ENCODE results near the gene ANXA6. TPM values are rescaled to one million over a fixed set of nuclear protein-coding genes. Genes with fewer than 3 reads are reported as not detected.

ANXA6 gene
- polyA plus RNA-seq, 3 donors, result 60.6 to 124 (median 93.5) TPM

DNA sequence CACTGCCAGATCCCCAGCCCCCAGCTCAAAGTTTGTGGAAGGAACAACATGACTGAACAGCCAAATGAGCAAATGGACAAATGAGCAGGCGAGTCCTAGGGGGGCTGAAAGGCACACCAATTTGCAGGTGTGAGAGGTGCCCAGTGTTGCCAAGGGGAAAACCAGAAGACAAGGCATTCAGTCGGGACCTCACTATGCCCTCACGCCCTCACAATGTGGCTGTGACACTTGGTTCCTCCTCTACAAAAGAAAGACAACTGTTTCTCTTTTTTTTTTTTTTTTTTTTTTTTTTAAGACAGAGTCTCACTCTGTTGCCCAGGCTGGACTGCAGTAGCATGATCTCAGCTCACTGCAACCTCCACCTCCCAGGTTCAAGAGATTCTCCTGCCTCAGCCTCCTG lies 104.7 kb downstream of the ANXA6 start:
- Histone ChIP-seq H3K27ac (ENCODE audit: low read depth in 1 of 2, low read length in 2 of 2) (peak overlapping the region in 1 of 2 donors; percentile 65), H3K4me1 (ENCODE audit: control insufficient read depth in 1 of 2, insufficient read depth in 2 of 2, low read length in 2 of 2) (peaks cover 51 to 62% of the 10 kb centered on the region in 2 donors), H4K20me1 (ENCODE audit: insufficient read depth, low read length) (peaks cover 88% of the 10 kb centered on the region), H3K4me2 (replicated peaks; ENCODE audit: extremely low read depth, low read length, poor library complexity, severe bottlenecking) (no peak overlapping the region), H3K79me2 (ENCODE audit: insufficient read depth, low read length) (peaks cover 52% of the 10 kb centered on the region), H3K9me3 (replicated peaks in 1 of 2; ENCODE audit: control insufficient read depth in 1 of 2, insufficient read depth in 1 of 2, low read length in 2 of 2) (no peaks in the 10 kb centered on the region), H3K4me3 (replicated peaks in 1 of 3; ENCODE audit: low read depth in 2 of 3, low read length in 3 of 3) (no peak overlapping the region), H3K9ac (ENCODE audit: insufficient read depth, low read length, poor library complexity, severe bottlenecking) (no peak overlapping the region), H3K36me3 (replicated peaks in 1 of 2; ENCODE audit: control insufficient read depth in 1 of 2, insufficient read depth in 2 of 2, low read length in 2 of 2) (peaks cover 61 to 67% of the 10 kb centered on the region in 2 donors), H2AFZ (ENCODE audit: insufficient read depth, low read depth, low read length, poor library complexity, severe bottlenecking) (no peak overlapping the region), H3K27me3 (ENCODE audit: control insufficient read depth in 2 of 2, insufficient read depth in 2 of 2, low read length in 2 of 2) (no peaks in the 10 kb centered on the region)
- DNase-seq, result peak in 2 of 3 donors; percentile 53 to 63
- peak overlapping the region; percentile 70 to 88 (median 85) for H3K27ac Mint-ChIP-seq
- TF ChIP-seq CTCF (IDR thresholded peaks at IDR 0.05), result no peak
- WGBS (ENCODE audit: insufficient coverage), result 83% methylated on average over 1 of the region's 3 CpGs
- H3K9me3 Mint-ChIP-seq, result no peaks in the 10 kb centered on the region
- H3K27me3 Mint-ChIP-seq (ENCODE audit: low read depth in 3 of 3), result no peaks in the 10 kb centered on the region
- intact Hi-C loops (cut with micrococcal nuclease), result loop anchor here (10.0 kb wide), 2 partner anchors 192 to 202 kb away; partner anchors contain the start of gene GM2A (in 1 of the 2)
- H3K36me3 Mint-ChIP-seq, result peaks cover 81 to 96% of the 10 kb centered on the region in 2 donors
- H3K4me3 Mint-ChIP-seq, result no peak overlapping the region
- peaks cover 60% of the 10 kb centered on the region for H3K4me1 Mint-ChIP-seq

DNA sequence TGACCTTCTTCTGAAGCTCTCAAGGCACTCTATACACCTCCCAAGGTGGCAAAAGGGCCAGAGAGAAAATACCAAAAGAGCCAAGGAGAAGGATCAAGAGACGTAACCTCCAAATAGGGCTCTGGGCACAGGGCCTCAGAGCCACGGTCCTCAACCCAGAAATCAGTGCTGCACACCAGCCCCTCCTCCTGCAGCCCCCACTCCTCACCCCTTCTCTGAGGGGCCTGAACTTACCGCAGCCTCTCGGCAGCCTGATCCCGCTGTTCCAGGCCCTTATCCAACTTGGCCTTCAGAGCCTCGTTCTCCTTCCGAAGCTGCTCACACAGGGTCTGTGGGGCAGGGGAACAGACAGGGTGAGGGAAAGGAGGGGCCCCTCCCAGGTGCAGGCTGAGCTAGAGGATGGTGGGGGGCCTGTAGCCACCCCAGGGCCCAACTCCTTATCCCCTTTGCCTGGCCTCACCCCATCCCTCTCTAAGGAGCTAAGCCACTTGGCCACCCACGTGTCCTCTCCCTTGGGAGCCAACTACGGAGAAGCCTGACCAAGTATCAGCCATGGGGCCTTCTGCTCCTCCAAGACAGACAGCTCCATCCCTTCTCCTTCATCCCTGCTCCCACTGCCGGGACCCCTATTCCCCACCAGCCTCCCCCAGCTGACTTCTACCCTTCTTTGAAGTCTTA lies 105.5 kb downstream of the ANXA6 start:
- no peaks in the 10 kb centered on the region for H3K27me3 ChIP-seq (ENCODE audit: control insufficient read depth in 2 of 2, insufficient read depth in 2 of 2, low read length in 2 of 2)
- intact Hi-C loops (cut with micrococcal nuclease), result loop anchor here (1.0 to 10.0 kb wide), 5 partner anchors 63 to 203 kb away; partner anchors contain the start of gene GM2A (in 1 of the 2)
- H3K9me3 ChIP-seq (replicated peaks in 1 of 2; ENCODE audit: control insufficient read depth in 1 of 2, insufficient read depth in 1 of 2, low read length in 2 of 2), result no peaks in the 10 kb centered on the region
- H3K36me3 ChIP-seq (replicated peaks in 1 of 2; ENCODE audit: control insufficient read depth in 1 of 2, insufficient read depth in 2 of 2, low read length in 2 of 2), result peaks cover 68 to 74% of the 10 kb centered on the region in 2 donors
- H4K20me1 ChIP-seq (ENCODE audit: insufficient read depth, low read length), result peaks cover 92% of the 10 kb centered on the region
- peaks cover 44 to 54% of the 10 kb centered on the region in 2 donors for H3K4me1 ChIP-seq (ENCODE audit: control insufficient read depth in 1 of 2, insufficient read depth in 2 of 2, low read length in 2 of 2)
- Mint-ChIP-seq H3K9me3 (no peaks in the 10 kb centered on the region), H3K27ac (peak overlapping the region; percentile 70 to 88 (median 85)), H3K27me3 (ENCODE audit: low read depth in 3 of 3) (no peaks in the 10 kb centered on the region), H3K4me3 (no peak overlapping the region), H3K4me1 (peaks cover 52% of the 10 kb centered on the region), H3K36me3 (peaks cover 85 to 96% of the 10 kb centered on the region in 2 donors)
- H3K9ac ChIP-seq (ENCODE audit: insufficient read depth, low read length, poor library complexity, severe bottlenecking), result no peak overlapping the region
- H2AFZ ChIP-seq (ENCODE audit: insufficient read depth, low read depth, low read length, poor library complexity, severe bottlenecking), result no peak overlapping the region
- peaks cover 45% of the 10 kb centered on the region for H3K79me2 ChIP-seq (ENCODE audit: insufficient read depth, low read length)
- no peak overlapping the region for H3K4me3 ChIP-seq (replicated peaks in 1 of 3; ENCODE audit: low read depth in 2 of 3, low read length in 3 of 3)
- TF ChIP-seq CTCF (IDR thresholded peaks at IDR 0.05), result peak; percentile 37
- WGBS (ENCODE audit: insufficient coverage), result 88% methylated on average over 10 of the region's 10 CpGs
- H3K27ac ChIP-seq (ENCODE audit: low read depth in 1 of 2, low read length in 2 of 2), result peak overlapping the region in 1 of 2 donors; percentile 65
- H3K4me2 ChIP-seq (replicated peaks; ENCODE audit: extremely low read depth, low read length, poor library complexity, severe bottlenecking), result no peak overlapping the region
- DNase-seq, result no peak

All from CD14-positive monocyte (primary cell).